WTC11 (cell line): ENCODE data around the gene SLC25A46. TPM values are rescaled to one million over a fixed set of nuclear protein-coding genes. Genes with fewer than 3 reads are reported as not detected.

ENCODE experiments used
- ATAC-seq: fragments of 200-7000 bp; cut with Tn5 transposase; 2 replicates; pipeline ENCODE4 v1.10.0; 2021; ENCODE audit warnings: mild to moderate bottlenecking, moderate library complexity
- CTCF ChIA-PET: fragments of 300-600 bp; sonication (Branson Sonifier 250); formaldehyde crosslinking; loops from one replicate; lab custom pipeline; 2021; ENCODE audit warnings: antibody characterized with exemption; lab: Charles Lee
- POLR2A ChIA-PET: fragments of 350-600 bp; sonication (Branson Sonifier 250); formaldehyde crosslinking; loops from one replicate; lab custom pipeline; 2021; ENCODE audit warnings: antibody characterized with exemption; lab: Charles Lee
- DNase-seq: peaks from one replicate; pipeline ENCODE4 v3.0.0; 2021; ENCODE audit warnings: low spot score
- H3K27ac Mint-ChIP-seq: 2 replicates; pipeline ENCODE4 v1.8.0; 2021; ENCODE audit warnings: mixed read lengths
- H3K27me3 Mint-ChIP-seq: 2 replicates; pipeline ENCODE4 v1.8.0; 2021; ENCODE audit warnings: low read depth, mild to moderate bottlenecking, moderate library complexity, mixed read lengths
- H3K36me3 Mint-ChIP-seq: 2 replicates; pipeline ENCODE4 v1.8.0; 2021; ENCODE audit warnings: mixed read lengths
- H3K4me1 Mint-ChIP-seq: 2 replicates; pipeline ENCODE4 v1.8.0; 2022; ENCODE audit warnings: mixed read lengths
- H3K4me3 Mint-ChIP-seq: 2 replicates; pipeline ENCODE4 v1.8.0; 2021; ENCODE audit warnings: mild to moderate bottlenecking, moderate library complexity, mixed read lengths
- H3K9me3 Mint-ChIP-seq: 2 replicates; pipeline ENCODE4 v1.8.0; 2021; ENCODE audit warnings: mixed read lengths
- ATF3 ChIP-seq: sonication (generic); formaldehyde crosslinking; conservative IDR thresholded peaks from 2 replicates; pipeline ENCODE4 v1.8.1; 2022; ENCODE audit warnings: mild to moderate bottlenecking, missing genetic modification reagents
- CDX4 ChIP-seq: fragments of 250-450 bp; sonication (Bioruptor Pico); IDR thresholded peaks from 2 replicates; pipeline ENCODE4 v1.9.0; 2021; ENCODE audit warnings: moderate library complexity, mild to moderate bottlenecking, inconsistent platforms, borderline replicate concordance
- ELF4 ChIP-seq: sonication (generic); formaldehyde crosslinking; IDR thresholded peaks from 2 replicates; pipeline ENCODE4 v1.8.1; 2022; ENCODE audit warnings: low read depth, mild to moderate bottlenecking, moderate library complexity, missing genetic modification reagents
- ETV6 ChIP-seq: sonication (generic); formaldehyde crosslinking; IDR thresholded peaks from 2 replicates; pipeline ENCODE4 v1.8.1; 2022; ENCODE audit warnings: mild to moderate bottlenecking, missing genetic modification reagents
- FOXK1 ChIP-seq: sonication (generic); formaldehyde crosslinking; IDR thresholded peaks from 2 replicates; pipeline ENCODE4 v1.8.0; 2022; ENCODE audit warnings: mild to moderate bottlenecking, moderate library complexity, missing genetic modification reagents
- FOXP4 ChIP-seq: sonication (generic); formaldehyde crosslinking; IDR thresholded peaks from 2 replicates; pipeline ENCODE4 v1.8.0; 2022; ENCODE audit warnings: mild to moderate bottlenecking, missing genetic modification reagents
- HMGXB4 ChIP-seq: sonication (generic); formaldehyde crosslinking; IDR thresholded peaks from 2 replicates; pipeline ENCODE4 v1.8.1; 2023; ENCODE audit warnings: mild to moderate bottlenecking, moderate library complexity, missing genetic modification reagents
- IRF2 ChIP-seq: sonication (generic); formaldehyde crosslinking; IDR thresholded peaks from 2 replicates; pipeline ENCODE4 v1.8.0; 2022; ENCODE audit warnings: low read depth, missing genetic modification reagents, borderline replicate concordance
- MLX ChIP-seq: sonication (generic); formaldehyde crosslinking; IDR thresholded peaks from 2 replicates; pipeline ENCODE4 v1.8.1; 2023; ENCODE audit warnings: mild to moderate bottlenecking, missing genetic modification reagents, moderate library complexity
- NR1H2 ChIP-seq: sonication (generic); formaldehyde crosslinking; IDR thresholded peaks from 2 replicates; pipeline ENCODE4 v1.9.0; 2021; ENCODE audit warnings: mild to moderate bottlenecking, moderate library complexity, missing genetic modification reagents
- NR2C2 ChIP-seq: sonication (generic); formaldehyde crosslinking; IDR thresholded peaks from 2 replicates; pipeline ENCODE4 v1.8.0; 2022; ENCODE audit warnings: mild to moderate bottlenecking, missing genetic modification reagents
- NR3C1 ChIP-seq: sonication (generic); formaldehyde crosslinking; conservative IDR thresholded peaks from 2 replicates; pipeline ENCODE4 v1.8.1; 2023; ENCODE audit warnings: low read depth, mild to moderate bottlenecking, missing genetic modification reagents
- PREB ChIP-seq: sonication (generic); formaldehyde crosslinking; IDR thresholded peaks from 2 replicates; pipeline ENCODE4 v1.8.1; 2022; ENCODE audit warnings: mild to moderate bottlenecking, missing genetic modification reagents, moderate library complexity, borderline replicate concordance
- PRRX2 ChIP-seq: fragments of 250-450 bp; sonication (Bioruptor Pico); IDR thresholded peaks from 2 replicates; pipeline ENCODE4 v1.8.0; 2021; ENCODE audit warnings: mild to moderate bottlenecking
- RORB ChIP-seq: fragments of 250-450 bp; sonication (Bioruptor Pico); IDR thresholded peaks from 2 replicates; pipeline ENCODE4 v1.9.0; 2021; ENCODE audit warnings: mild to moderate bottlenecking
- SMAD3 ChIP-seq: sonication (generic); formaldehyde crosslinking; IDR thresholded peaks from 2 replicates; pipeline ENCODE4 v1.8.0; 2022; ENCODE audit warnings: missing genetic modification reagents, mild to moderate bottlenecking, borderline replicate concordance
- SP1 ChIP-seq: sonication (generic); formaldehyde crosslinking; conservative IDR thresholded peaks from 2 replicates; pipeline ENCODE4 v1.8.1; 2022; ENCODE audit warnings: missing genetic modification reagents
- TCF7 ChIP-seq: sonication (generic); formaldehyde crosslinking; IDR thresholded peaks from 2 replicates; pipeline ENCODE4 v1.8.0; 2022; ENCODE audit warnings: mild to moderate bottlenecking, low read depth, missing genetic modification reagents, moderate library complexity
- TP53 ChIP-seq: sonication (generic); formaldehyde crosslinking; IDR thresholded peaks from 2 replicates; pipeline ENCODE4 v1.8.1; 2023; ENCODE audit warnings: mild to moderate bottlenecking, missing genetic modification reagents
- ZBTB21 ChIP-seq: sonication (generic); formaldehyde crosslinking; IDR thresholded peaks from 2 replicates; pipeline ENCODE4 v1.8.1; 2023; ENCODE audit warnings: mild to moderate bottlenecking, missing genetic modification reagents, borderline replicate concordance
- ZNF219 ChIP-seq: sonication (generic); formaldehyde crosslinking; IDR thresholded peaks from 2 replicates; pipeline ENCODE4 v1.8.0; 2023; ENCODE audit warnings: missing genetic modification reagents, mild to moderate bottlenecking, borderline replicate concordance
- ZNF263 ChIP-seq: sonication (generic); formaldehyde crosslinking; IDR thresholded peaks from 2 replicates; pipeline ENCODE4 v1.8.1; 2022; ENCODE audit warnings: low read depth, mild to moderate bottlenecking, moderate library complexity, missing genetic modification reagents
- ZNF396 ChIP-seq: fragments of 250-450 bp; sonication (Bioruptor Pico); IDR thresholded peaks from 2 replicates; pipeline ENCODE4 v1.8.0; 2021; ENCODE audit warnings: mild to moderate bottlenecking, moderate library complexity, borderline replicate concordance
- ZNF425 ChIP-seq: fragments of 250-450 bp; sonication (Bioruptor Pico); conservative IDR thresholded peaks from 2 replicates; pipeline ENCODE4 v1.9.0; 2021; ENCODE audit warnings: mild to moderate bottlenecking
- ZNF671 ChIP-seq: fragments of 250-450 bp; sonication (Bioruptor Pico); IDR thresholded peaks from 2 replicates; pipeline ENCODE4 v1.8.0; 2021; ENCODE audit warnings: mild to moderate bottlenecking
- total RNA-seq: library from RNA; stranded (reverse); gene quantifications from 3 replicates; pipeline ENCODE4 v1.2.3, GENCODE V29; 2021

The SLC25A46 gene
- total RNA-seq, 1 experiment from 2014 or later, result 19.2 TPM

- DNase-seq (no peak), ATAC-seq (no peak)
- no peaks in the 10 kb centered on the region for H3K9me3 Mint-ChIP-seq
- H3K27me3 Mint-ChIP-seq, result no peaks in the 10 kb centered on the region; the same call in 1 of the 2 replicates
- TF ChIP-seq ZNF396 (CRISPR knock-in tag), result no peak
- no peak for TF ChIP-seq TP53
- TF ChIP-seq ZNF263 (CRISPR knock-in tag), result no peak
- TF ChIP-seq ELF4 (CRISPR knock-in tag), result no peak
- TF ChIP-seq NR2C2 (CRISPR knock-in tag), result no peak
- no peak for TF ChIP-seq FOXK1 (CRISPR knock-in tag)
- no peak for TF ChIP-seq FOXP4 (CRISPR knock-in tag)
- no peak for TF ChIP-seq ZNF219 (CRISPR knock-in tag)
- TF ChIP-seq PREB, result no peak
- TF ChIP-seq MLX, result no peak
- H3K4me3 Mint-ChIP-seq, result no peak overlapping the region
- H3K36me3 Mint-ChIP-seq, result no peaks in the 10 kb centered on the region
- no peaks in the 10 kb centered on the region for H3K4me1 Mint-ChIP-seq
- ChIA-PET POLR2A (no interaction called here), CTCF (no interaction called here)
- H3K27ac Mint-ChIP-seq, result no peak overlapping the region
These were observed 31.5 kb downstream of the SLC25A46 start for GRCh38 chr5:110770286-110770685.

- ChIA-PET POLR2A (no interaction called here), CTCF (no interaction called here)
- H3K27ac Mint-ChIP-seq, result no peak overlapping the region
- no peaks in the 10 kb centered on the region for H3K36me3 Mint-ChIP-seq
- ATAC-seq (no peak), DNase-seq (no peak)
- no peak overlapping the region for H3K4me3 Mint-ChIP-seq
- H3K9me3 Mint-ChIP-seq, result peaks cover 3% of the 10 kb centered on the region
- H3K27me3 Mint-ChIP-seq, result no peaks in the 10 kb centered on the region; the same call in 1 of the 2 replicates
- H3K4me1 Mint-ChIP-seq, result no peaks in the 10 kb centered on the region
- TF ChIP-seq SP1 (CRISPR knock-in tag) (no peak), MLX (no peak), ETV6 (no peak), ZBTB21 (no peak), ZNF263 (CRISPR knock-in tag) (no peak), NR3C1 (CRISPR knock-in tag) (no peak), RORB (CRISPR knock-in tag) (no peak), HMGXB4 (CRISPR knock-in tag) (no peak), NR1H2 (no peak), IRF2 (CRISPR knock-in tag) (no peak), ZNF671 (CRISPR knock-in tag) (no peak), ZNF425 (no peak), PRRX2 (CRISPR knock-in tag) (no peak), ATF3 (no peak), CDX4 (CRISPR knock-in tag) (no peak), TCF7 (CRISPR knock-in tag) (no peak), SMAD3 (CRISPR knock-in tag) (no peak), NR2C2 (CRISPR knock-in tag) (no peak)
These were observed 46.1 kb downstream of the SLC25A46 start for GRCh38 chr5:110784901-110785300.
